ENCODE data around the gene LIN54. TPM values are rescaled to one million over a fixed set of nuclear protein-coding genes. Genes with fewer than 3 reads are reported as not detected.

Gene LIN54
- total and polyA plus RNA-seq, 2 of the 13 experiments (the other 11 are each of a cell fraction or from before 2014, with no cell fraction given), result 25.2 to 32.9 TPM

GRCh38 chr4:82891707-82892466, 118.7 kb downstream of the LIN54 start:
- Histone ChIP-seq H3K4me2 (ENCODE audit: low read depth, low read length) (peak overlapping the region; percentile 80), H3K36me3 (replicated peaks in 1 of 2; ENCODE audit: control insufficient read depth in 1 of 2, insufficient read depth in 2 of 2, low read length in 2 of 2) (no peaks in the 10 kb centered on the region; a peak in 2 of 5 replicates), H3K9me3 (ENCODE audit: low read length) (no peaks in the 10 kb centered on the region), H3K4me3 (replicated peaks in 1 of 3; ENCODE audit: insufficient read depth in 1 of 3, low read depth in 2 of 3, low read length in 3 of 3) (peak overlapping the region; percentile 58 to 91 (median 81)), H3K79me2 (ENCODE audit: insufficient read depth, low read length) (peaks cover 61% of the 10 kb centered on the region), H4K20me1 (ENCODE audit: insufficient read depth, low read length) (peaks cover 5% of the 10 kb centered on the region; the same call in 1 of the 2 replicates), H3K27ac (ENCODE audit: extremely low read length, insufficient read depth, low read length) (peak overlapping the region; percentile 98), H3K27me3 (ENCODE audit: control insufficient read depth in 1 of 2, insufficient read depth in 2 of 2, low read length in 2 of 2) (no peaks in the 10 kb centered on the region; a peak in 2 of 5 replicates), H3K9ac (ENCODE audit: insufficient read depth, low read depth, low read length) (peak overlapping the region; percentile 100), H2AFZ (ENCODE audit: low read length) (no peak overlapping the region), H3K4me1 (ENCODE audit: insufficient read depth, low read length) (peaks cover 39% of the 10 kb centered on the region)
- FAIRE-seq, result peak; percentile 34
- TF ChIP-seq TEAD3 (CRISPR knock-in tag; optimal IDR thresholded peaks at IDR 0.05; ENCODE audit: borderline replicate concordance) (peak; percentile 38), ZC3H4 (CRISPR knock-in tag; IDR thresholded peaks at IDR 0.05; ENCODE audit: borderline replicate concordance) (peak; percentile 64; the same call in 1 of the 2 replicates), ZNF17 (CRISPR knock-in tag; IDR thresholded peaks at IDR 0.05) (0 out of 2 replicates have a peak, but pooled peaks have one; percentile 66), ZNF75D (CRISPR knock-in tag; IDR thresholded peaks at IDR 0.05; ENCODE audit: borderline replicate concordance) (0 out of 2 replicates have a peak, but pooled peaks have one; percentile 6), MBD4 (IDR thresholded peaks at IDR 0.05; ENCODE audit: borderline replicate concordance, low read length) (peak; percentile 27; the same call in 1 of the 2 replicates), TCF7L2 (IDR thresholded peaks at IDR 0.05; ENCODE audit: low read depth, low read length) (no peak)
- TF ChIP-seq, protein P1, sequence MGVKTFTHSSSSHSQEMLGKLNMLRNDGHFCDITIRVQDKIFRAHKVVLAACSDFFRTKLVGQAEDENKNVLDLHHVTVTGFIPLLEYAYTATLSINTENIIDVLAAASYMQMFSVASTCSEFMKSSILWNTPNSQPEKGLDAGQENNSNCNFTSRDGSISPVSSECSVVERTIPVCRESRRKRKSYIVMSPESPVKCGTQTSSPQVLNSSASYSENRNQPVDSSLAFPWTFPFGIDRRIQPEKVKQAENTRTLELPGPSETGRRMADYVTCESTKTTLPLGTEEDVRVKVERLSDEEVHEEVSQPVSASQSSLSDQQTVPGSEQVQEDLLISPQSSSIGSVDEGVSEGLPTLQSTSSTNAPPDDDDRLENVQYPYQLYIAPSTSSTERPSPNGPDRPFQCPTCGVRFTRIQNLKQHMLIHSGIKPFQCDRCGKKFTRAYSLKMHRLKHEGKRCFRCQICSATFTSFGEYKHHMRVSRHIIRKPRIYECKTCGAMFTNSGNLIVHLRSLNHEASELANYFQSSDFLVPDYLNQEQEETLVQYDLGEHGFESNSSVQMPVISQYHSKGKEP (CRISPR knock-in tag; IDR thresholded peaks at IDR 0.05), result no peak
- 8% methylated on average over 7 of the region's 7 CpGs for WGBS (ENCODE audit: low lambda C conversion rate)
- ChIA-PET POLR2A (interaction anchor here (1.0 to 1.1 kb wide), 2 partner anchors 9 to 143 kb away, joined by 3 to 20 read pairs; partner anchors contain the start of genes COPS4 and THAP9), CTCF (ENCODE audit: low intra/inter-chr PET ratio, low total read pairs) (no interaction called here)
- no peak for DNase-seq (ENCODE audit: low spot score)
- in situ Hi-C loops (cut with HindIII; ENCODE audit: extremely low pct_ligation_motif_present, low pct_unique_long_range_greater_than_20kb), result no loop called here
- BruUV-seq (replicated peaks), result TSS peak; percentile 92
- intact Hi-C loops (cut with micrococcal nuclease; ENCODE audit: unreplicated experiment), result loop anchor here (1.0 to 2.0 kb wide), 2 partner anchors 9 to 39 kb away; no protein-coding TSS in a partner anchor
- peak; percentile 43 for ATAC-seq
